ENCODE data around the gene SOX15.

The SOX15 gene

GRCh38 chr17:7556627-7557026 is 33.3 kb downstream of the SOX15 start:
- no peak for DNase-seq

GRCh38 chr17:7555320-7555948 is 34.5 kb downstream of the SOX15 start:
- no peak for DNase-seq

GRCh38 chr17:7553356-7553755 is 36.5 kb downstream of the SOX15 start:
- no peak for DNase-seq

GRCh38 chr17:7552621-7553051 is 37.3 kb downstream of the SOX15 start:
- no peak for DNase-seq

GRCh38 chr17:7551396-7551795 is 38.5 kb downstream of the SOX15 start:
- DNase-seq, result no peak

GRCh38 chr17:7550344-7550743 is 39.5 kb downstream of the SOX15 start:
- no peak for DNase-seq

- DNase-seq, result no peak
These were observed 40.4 kb downstream of the SOX15 start for GRCh38 chr17:7549401-7550055.

- peak; percentile 75 for DNase-seq
These were observed 41.1 kb downstream of the SOX15 start, which contains the start of gene TNFSF12 for GRCh38 chr17:7548585-7549400. Gene TNFSF12, plus strand, starts transcription at chr17:7549058. Its CDS starts 96 bp downstream, at chr17:7549154.

- no peak for DNase-seq
These were observed 45.0 kb downstream of the SOX15 start for GRCh38 chr17:7544911-7545310.

GRCh38 chr17:7541074-7541621 is 48.7 kb downstream of the SOX15 start:
- no peak for DNase-seq

GRCh38 chr17:7538891-7539545 is 50.9 kb downstream of the SOX15 start:
- DNase-seq, result no peak
